HG02970 (cell line): ENCODE data around the gene SLC50A1.
A peak's percentile ranks its signal among the peaks of the same experiment; 100 is the strongest.

Experiments used
- ATAC-seq: cut with Tn5 transposase; IDR thresholded peaks from one replicate; pipeline ENCODE4 v1.9.1; 2021; ENCODE audit warnings: mild to moderate bottlenecking, moderate library complexity, moderate number of reproducible peaks; ENCODE audit not compliant: unreplicated experiment, low FRiP score

Gene SLC50A1

GRCh38 chr1:155135415-155136028 lies at the start of gene SLC50A1:
Gene SLC50A1 (plus strand): TSS chr1:155135852. CDS start chr1:155135912, 60 bp downstream.
- ATAC-seq: peak; percentile 77

GRCh38 chr1:155086128-155086741 lies 49.4 kb upstream of the SLC50A1 start:
- no peak for ATAC-seq

- ATAC-seq: no peak
Measured at GRCh38 chr1:155086856-155087535, 48.7 kb upstream of the SLC50A1 start.

GRCh38 chr1:155091071-155092051 lies 44.3 kb upstream of the SLC50A1 start:
- ATAC-seq: no peak

- ATAC-seq: no peak
Measured at GRCh38 chr1:155092131-155092530, 43.5 kb upstream of the SLC50A1 start.

- no peak for ATAC-seq
Measured at GRCh38 chr1:155092641-155093040, 43.0 kb upstream of the SLC50A1 start.

- no peak for ATAC-seq
Measured at GRCh38 chr1:155093911-155094621, 41.6 kb upstream of the SLC50A1 start.

- no peak for ATAC-seq
Measured at GRCh38 chr1:155094622-155094948, 41.1 kb upstream of the SLC50A1 start.

GRCh38 chr1:155099331-155099730 lies 36.3 kb upstream of the SLC50A1 start:
- no peak for ATAC-seq

GRCh38 chr1:155103325-155103724 lies 32.3 kb upstream of the SLC50A1 start:
- no peak for ATAC-seq

GRCh38 chr1:155104605-155105534 lies 30.8 kb upstream of the SLC50A1 start:
- ATAC-seq: no peak

- ATAC-seq: no peak
Measured at GRCh38 chr1:155105604-155106011, 30.0 kb upstream of the SLC50A1 start.

- ATAC-seq: no peak
Measured at GRCh38 chr1:155106862-155107261, 28.8 kb upstream of the SLC50A1 start.

GRCh38 chr1:155107309-155108264 lies 28.1 kb upstream of the SLC50A1 start:
- ATAC-seq: no peak

GRCh38 chr1:155108296-155108695 lies 27.4 kb upstream of the SLC50A1 start:
- no peak for ATAC-seq

- ATAC-seq: no peak
Measured at GRCh38 chr1:155110381-155110780, 25.3 kb upstream of the SLC50A1 start.

GRCh38 chr1:155110826-155111225 lies 24.8 kb upstream of the SLC50A1 start:
- no peak for ATAC-seq

GRCh38 chr1:155113450-155113980 lies 22.1 kb upstream of the SLC50A1 start:
- ATAC-seq: no peak
